G401.6 (cell line): Measurements from ENCODE around the gene DCLRE1B.

Source experiments
- FAIRE-seq: peaks from 2 replicates; lab custom pipeline; 2012; peaks lifted over from hg19 to GRCh38; lab: Jason Lieb, UNC

The DCLRE1B gene

DNA sequence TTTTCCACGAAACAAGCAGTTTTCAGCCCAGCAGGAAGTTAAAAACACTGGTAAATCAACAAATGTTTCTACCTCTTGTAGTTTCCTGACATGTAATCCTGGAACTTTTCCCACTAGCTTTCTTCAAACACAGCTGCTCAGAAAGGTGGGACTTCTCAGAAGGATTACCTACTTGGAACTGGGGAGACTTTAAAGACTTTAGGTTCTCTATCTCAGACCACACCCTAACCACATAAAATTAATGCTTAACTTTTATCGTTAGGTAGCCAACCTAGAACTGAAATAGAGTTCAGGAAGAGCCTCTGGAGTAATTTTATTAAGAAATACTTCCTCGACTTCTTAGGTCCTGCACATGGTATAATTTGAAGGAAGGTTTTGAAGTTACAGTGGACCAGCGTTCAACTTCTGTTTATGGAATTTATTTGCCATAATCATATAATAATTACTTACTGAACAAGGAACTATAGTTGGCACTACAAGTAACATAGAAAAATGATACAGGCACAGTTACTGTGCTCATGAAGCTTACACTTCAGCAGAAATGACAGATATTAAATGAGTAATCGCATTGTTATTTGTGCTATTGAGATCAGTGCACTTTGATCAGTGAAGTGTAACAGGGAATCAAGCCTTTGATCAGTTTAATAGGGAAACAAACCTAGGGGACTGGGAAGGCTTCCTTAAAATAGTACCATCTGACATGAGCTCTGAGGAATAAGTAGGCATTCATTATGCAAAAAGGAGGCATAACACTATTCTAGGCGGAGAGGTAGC lies 17.5 kb upstream of the DCLRE1B start, which contains the start of gene BCL2L15:
Gene BCL2L15, minus strand, starts transcription at position 180 of the 774 bp plus-strand sequence. CDS start 206 bp downstream, outside the sequence.
- FAIRE-seq: no peak

DNA sequence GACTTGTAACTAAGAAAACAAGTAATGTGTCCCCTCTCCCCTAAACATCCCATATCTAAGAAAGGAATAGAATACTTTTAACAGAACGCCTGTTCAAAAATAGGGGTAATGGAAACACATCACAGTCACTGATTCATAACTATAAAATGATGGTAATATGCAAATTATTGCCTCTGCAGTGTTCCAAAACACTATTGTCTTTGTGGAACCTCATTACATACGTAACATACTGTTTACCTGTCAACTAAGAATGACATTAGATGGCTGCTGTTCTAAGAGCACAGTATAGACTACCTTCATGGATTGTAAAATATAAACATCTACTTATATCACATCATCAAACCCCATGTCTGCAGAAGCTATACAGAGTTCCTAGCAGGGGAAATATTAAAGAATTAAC lies 14.3 kb upstream of the DCLRE1B start:
- FAIRE-seq: no peak

DNA sequence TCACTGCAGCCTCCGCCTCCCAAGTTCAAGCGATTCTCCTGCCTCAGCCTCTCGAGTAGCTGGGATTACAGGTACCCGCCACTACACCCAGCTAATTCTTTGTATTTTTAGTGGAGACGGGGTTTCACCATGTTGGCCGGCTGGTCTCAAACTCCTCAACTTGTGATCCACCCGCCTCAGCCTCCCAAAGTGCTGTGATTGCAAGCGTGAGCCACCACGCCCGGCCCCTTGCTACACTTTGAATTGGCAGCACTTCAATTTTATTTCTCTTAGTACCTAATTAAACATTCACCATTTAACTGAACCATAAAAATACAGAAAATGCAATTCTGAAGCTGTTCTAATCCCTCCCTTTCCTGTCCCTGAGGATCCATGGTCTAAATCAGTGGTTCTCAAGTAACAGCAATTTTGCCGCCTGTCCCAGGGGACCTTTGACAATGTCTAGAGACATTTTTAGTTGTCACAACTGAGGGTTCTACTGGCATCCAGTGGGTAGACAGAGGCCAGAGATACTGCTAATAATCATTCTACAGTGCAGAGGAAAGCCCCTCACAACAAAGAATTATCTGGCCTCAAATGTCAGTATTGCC lies 13.4 kb upstream of the DCLRE1B start:
- no peak for FAIRE-seq

DNA sequence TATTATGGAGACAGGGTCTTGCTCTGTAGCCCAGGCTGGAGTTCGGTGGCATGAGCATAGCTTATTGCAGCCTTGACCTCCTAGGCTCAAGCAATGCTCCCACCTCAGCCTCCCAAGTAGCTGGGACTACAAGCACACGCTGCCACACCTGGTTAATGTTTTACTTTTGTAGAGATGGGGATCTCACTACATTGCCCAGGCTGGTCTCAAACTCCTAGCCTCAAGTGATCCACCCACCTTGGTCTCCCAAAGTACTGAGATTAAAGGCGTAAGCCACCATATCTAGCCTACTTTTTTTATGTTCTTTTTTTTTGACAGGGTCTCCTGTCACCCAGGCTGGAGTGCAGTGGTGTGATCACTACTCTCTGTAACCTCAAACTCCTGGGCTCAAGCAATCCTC lies 11.9 kb upstream of the DCLRE1B start:
- no peak for FAIRE-seq

DNA sequence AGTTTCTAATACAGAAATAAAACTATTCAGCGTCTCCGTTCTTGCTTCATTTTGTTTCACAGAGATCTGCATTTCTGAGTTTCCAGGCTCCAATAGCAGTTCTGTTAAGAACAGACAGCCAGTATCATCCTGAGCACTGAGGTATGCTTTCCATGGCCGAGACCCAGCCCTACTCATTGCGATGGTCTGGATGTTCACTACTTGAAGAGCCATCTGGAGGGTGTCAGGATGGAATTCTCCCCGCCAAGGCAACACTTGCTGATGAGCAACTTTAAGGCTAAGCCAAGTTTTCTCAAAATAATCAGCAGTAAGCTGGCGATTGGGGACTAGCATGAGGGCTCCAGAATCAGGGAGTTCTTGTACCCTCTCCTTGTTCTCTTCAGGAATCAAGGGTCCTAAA lies 10.0 kb upstream of the DCLRE1B start:
- FAIRE-seq: no peak

DNA sequence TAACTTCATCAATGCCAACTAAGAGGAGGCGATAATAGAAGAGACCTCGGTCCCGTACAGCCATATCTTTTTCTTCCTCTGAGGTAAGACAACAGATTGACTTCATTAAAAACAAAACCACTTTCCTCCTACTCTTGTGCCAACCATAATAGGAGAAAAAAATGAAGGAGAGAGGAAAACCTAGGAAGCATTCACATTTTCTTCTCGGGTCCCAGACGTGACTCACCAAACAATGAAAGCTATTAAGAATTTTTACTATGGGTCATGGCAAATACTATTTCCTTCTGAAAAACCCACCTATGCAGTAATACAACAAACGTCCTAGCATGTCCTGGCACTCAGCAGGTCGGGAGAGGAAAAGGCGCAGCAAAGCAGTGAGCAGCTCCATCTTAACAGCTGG lies 9.2 kb upstream of the DCLRE1B start:
- no peak for FAIRE-seq

DNA sequence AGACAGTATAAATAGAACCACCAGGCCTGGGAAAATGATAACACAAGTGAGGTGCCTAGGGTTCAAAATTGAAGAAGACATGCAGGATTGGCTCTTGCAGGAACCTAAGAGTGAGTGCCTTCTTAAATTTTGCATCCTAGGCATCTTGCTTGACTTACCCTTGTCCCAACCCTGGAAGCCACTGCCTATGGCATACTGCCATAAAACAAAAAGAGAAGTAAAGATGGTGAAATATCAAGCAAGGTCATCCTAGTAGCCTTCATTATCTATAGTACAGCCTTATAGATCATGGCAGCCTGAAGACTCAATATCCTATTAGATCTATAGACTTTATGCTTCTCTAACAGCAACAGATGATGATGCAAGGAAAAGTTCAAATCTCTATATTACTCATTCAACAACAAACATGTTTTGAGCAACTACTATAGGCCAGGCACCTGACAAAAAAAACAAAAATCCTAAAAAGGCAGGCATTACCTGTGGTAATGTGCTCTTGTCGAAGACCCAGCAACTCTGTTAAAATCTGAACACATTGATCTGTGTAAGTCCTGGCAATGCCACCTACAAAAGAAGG lies 6.8 kb upstream of the DCLRE1B start:
- FAIRE-seq: no peak

DNA sequence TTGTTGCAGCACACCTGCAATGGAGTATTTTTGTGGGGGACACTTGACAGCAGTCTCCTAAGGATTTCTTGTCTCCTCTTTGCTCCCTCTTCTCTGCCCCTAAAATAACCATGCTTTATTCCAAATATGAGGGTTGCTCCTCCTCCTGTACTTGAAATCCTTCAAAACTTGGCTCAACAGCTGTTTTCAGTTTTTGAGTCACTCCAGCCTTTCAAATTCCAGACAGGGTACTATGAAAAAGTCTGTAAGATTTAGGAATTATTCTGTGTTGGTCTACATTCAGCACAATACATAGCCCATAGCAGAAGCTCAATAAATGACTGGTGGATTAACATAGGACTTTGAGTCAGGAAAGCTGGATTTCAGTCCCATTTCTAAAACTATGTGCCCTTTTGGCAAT lies 6.0 kb upstream of the DCLRE1B start:
- FAIRE-seq: no peak

DNA sequence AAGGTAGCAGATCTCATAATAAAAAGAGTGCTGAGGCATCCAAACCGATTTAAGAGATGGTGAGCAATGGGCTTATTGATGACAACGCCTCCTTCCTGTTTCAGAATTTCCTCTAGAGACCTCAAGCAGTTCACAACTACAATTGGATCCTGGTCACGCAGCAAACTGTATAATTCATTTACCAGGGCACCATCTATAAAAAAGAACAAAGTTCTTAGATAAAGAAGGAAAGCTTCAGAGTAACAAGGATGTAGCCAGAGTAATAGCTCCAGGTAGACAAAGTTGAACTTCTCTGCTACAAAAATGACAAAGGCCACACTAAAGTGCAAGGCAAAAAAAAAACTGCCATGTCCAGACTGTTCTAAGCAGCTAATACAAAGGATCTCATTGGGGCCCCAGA lies 3.9 kb upstream of the DCLRE1B start:
- no peak for FAIRE-seq

DNA sequence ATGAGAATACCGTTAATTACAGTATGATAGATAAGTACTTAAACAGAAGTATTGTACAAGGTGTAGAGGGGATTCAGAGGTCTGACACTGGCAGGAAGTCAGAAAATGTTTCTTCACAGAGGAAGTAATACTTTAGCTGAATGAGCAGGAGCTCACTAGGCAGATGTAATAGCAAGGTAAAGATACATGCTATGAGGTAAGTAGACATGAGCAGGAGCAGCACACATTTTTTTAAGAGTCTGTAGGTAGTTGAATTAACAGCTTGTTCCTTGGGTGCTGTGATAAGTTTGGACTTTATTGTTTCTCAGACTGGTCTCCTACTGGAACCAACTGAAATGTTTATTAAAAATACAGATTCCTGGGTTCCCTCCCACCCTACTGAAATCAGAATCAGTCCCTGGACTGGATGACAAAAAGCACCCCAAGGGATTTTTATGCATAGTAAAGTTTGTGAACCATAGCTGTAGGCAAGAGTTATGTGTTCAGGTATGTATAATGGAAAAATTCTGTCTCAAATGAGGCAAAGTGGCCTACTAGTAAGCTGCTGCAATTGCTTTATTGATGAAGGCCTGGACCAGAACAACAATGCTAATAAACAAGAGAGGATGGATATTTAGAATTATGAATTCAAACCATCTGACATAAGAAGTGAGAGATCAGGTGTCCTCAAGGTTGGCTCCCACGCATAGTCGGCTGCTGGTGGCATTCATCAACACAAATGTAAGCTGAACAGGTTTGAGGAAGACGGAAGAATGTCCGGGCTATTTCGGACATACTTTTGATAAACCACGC lies 1.4 kb upstream of the DCLRE1B start:
- no peak for FAIRE-seq

DNA sequence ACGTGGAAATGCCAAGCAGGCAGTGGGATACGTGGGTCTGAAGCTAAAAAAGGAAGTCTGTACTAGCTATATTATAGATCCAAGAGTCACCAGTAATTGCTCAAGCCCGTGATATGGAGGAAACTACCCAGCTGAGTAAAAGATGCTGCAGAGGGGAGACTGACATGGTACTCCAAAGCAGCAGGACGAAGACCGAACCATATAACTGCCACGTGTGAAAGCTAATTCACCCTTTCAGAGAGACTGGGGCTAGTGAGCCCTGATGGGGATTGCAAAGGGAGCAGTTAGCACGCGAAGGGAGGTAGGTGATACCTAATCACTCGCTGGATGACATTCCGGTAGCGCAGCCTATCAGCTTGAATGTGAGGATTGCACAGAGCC lies 843 bp upstream of the DCLRE1B start:
- FAIRE-seq: no peak

DNA sequence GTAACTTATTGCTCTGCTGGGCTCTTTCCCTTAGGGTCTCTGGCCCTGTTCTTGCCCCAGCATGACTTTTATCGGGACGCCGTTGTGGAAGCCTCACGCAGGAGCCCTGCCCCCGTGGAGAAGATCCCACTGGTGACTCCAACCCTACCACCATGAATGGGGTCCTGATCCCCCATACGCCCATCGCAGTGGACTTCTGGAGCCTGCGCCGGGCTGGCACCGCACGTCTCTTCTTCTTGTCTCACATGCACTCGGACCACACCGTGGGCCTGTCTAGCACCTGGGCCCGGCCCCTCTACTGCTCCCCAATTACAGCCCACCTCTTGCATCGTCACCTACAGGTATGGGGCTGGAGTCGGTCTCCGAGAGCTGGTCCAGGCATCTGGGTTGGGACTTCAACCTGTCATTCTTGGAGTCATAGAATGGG lies 322 bp downstream of the DCLRE1B start:
- no peak for FAIRE-seq

DNA sequence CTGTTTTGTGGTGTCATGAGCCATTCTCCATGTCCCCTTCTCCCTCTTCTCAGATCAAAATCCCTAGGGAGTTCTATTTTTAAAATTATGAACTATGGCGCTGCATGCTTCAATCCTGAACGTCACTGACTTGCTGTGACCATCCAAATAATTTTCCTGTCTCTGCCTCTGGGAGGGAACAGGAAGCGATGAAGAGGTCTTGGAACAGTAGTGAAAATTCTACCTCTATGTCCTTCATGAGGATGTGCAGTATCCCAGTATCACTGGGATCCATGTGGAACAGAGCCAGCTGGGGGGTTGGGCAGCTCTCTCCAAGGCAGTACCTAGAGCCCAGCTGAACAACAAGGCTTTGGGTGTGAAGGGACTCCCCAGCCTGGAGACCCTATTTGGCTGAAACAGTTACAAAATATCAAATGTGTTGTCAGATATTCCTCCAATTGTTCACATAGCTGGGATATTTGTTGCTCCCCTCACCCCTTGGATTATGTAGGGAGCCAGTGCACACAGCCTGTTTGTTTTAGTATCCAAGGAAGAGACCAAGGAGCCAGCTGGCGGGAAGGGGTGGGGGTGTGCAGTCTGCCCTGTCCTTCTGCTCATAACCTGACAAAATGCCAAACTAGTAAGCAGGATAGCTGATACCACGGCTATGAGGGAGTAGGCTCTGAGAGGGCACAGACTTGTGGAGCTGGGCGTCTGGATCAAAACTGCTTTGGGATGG lies 7.6 kb downstream of the DCLRE1B start:
- no peak for FAIRE-seq

DNA sequence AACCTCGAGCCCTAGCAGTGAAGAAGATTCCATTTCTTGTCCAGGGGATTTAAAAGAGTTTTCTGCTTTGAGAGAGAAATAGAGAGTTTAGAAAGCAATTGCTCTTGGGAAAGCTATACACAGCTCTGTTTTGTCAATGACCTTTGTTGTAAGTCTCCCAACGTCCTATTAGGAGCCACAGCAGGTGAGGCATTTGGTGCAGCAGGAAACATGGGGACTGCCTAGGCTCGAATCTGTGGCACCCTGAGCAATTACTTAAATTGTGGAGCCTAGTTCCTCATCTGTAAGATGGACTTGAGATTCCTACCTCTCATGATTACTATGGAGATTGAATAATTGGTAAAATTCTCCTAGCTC lies 8.2 kb downstream of the DCLRE1B start:
- no peak for FAIRE-seq

DNA sequence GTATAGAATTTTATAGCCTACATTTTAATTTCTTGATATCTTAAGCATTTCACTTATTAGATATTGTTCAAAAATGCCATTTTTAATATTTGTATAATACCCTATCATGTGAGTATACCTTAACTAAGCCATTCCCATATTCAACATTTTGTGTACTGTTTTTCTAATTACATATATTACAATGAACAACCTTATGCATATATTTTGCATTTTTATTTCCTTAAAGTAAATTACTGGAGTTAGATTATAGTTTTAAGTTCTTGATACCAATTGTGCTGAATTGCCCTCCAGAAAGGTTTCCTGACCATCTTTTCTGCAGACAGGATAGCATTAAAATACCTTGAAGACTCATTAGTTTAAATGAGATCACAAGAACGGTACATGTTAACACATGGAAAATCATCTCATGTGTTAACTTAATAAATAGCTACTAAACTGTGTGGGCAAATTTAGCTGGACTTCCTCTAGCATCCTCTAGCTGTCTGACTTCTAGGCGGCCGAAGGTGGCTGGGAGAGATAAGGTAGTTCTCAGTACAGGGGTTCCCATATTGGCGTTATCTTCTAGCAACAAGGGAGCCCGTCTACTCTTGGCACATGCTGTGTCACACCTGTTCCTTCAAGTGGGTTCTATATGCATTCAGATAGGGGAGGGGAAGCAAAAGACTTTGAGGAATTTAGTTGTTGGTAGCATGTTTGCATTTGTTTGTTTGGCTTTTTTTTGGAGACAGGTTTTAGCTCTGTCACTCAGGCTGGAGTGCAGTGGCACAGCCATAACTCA lies 8.9 kb downstream of the DCLRE1B start:
- no peak for FAIRE-seq

DNA sequence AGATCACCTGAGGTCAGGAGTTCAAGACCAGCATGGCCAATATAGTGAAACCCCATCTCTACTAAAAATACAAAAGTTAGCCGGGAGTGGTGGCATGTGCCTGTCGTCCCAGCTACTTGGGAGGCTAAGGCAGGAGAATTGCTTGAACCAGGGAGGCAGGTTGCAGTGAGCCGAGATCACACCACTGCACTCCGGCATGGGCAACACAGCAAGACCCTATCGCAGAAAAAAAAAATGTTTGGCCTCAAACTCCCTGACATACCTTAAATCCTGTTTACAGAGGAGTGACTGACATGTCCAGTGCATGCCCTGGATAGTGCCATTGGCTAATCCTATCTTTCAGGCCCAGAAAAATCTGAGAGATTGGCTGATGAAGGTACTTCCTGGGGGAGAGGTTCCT lies 11.8 kb downstream of the DCLRE1B start:
- no peak for FAIRE-seq

DNA sequence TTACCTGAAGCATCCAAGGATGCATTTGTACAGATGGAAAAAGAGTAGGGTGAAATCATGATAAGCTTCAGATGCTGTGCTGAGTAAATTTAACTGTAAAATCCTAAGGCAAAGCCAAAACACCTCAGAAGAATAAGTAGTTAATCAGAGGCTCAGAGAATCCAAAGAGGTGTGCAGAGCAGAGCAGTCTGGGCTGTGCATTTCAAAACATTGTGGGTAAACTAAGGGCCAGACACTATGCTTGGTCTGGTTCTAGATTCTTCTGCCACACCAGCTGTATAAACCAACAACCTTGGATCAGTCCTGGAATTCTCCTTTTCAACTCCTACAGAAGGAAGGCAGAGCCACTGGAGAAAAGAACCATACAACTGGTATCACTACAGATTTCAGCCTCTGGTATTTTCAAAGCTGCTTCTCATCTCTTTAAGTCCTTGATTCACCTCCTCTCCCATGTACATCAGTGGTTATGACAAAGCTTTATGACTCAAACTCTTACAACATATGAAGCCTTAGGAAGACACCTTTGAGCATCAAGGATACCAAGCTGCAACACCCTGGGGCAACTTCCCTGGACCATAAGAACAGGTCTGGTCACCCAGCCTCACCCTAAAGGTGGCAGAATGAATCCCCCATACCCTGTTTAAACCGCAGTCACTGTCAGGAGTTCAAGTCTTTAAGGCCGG lies 12.4 kb downstream of the DCLRE1B start:
- no peak for FAIRE-seq

DNA sequence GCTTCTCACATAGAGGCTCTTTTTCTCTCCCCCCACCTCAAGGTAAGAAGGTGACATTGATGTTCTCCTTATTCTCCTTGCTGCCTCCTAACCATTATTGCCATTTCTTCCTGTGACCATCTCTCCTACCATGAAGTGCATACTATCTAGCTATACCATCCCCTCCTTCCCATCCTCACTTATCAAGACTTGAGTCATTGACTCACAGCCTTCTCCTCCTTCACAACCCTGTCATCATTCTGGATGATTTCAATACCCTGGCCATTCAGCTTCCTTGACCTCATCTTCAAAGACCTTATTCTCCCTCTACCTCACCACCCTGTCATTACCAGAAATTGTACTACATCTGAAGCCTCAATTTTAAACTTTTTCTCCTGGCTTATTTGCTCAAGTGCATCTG lies 13.1 kb downstream of the DCLRE1B start:
- FAIRE-seq: no peak

DNA sequence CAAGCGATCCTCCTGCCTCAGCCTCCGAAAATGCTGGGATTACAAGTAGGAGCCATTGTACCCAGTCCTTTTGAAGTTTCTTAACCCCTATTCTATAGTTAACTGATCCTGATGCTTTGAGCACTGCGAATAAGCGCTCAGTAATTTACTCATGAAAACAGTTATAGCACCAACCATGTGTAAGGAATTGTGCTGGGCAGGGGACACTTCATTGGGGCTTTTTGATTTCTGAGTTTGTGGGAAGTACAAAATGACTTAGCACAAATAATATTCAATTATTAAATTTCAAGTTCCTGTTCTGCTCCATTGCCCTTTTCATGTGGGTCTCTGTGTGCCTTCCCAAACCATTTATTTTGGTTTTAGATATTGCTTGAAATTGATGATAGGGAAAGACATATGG lies 17.8 kb downstream of the DCLRE1B start:
- FAIRE-seq: no peak

DNA sequence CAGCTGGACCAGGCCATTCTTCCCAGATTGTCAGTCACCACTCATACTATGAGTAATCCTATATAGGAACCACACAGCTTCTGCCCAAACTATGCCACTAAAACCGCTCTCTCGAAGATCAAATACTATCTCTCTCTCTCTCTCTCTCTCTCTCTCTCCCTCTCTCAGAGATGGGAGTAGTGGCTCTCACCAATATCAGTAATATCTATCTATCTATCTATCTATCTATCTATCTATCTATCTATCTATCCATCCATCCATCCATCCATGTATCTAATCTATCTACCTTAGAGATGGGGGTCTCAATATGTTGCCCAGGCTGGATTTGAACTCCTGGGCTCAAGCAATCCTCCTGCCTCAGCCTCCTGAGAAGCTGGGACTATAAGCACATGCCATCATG lies 19.3 kb downstream of the DCLRE1B start:
- FAIRE-seq: no peak
